H1 (cell line): ENCODE data around the gene LAMP1. TPM values are rescaled to one million over a fixed set of nuclear protein-coding genes. Genes with fewer than 3 reads are reported as not detected.

Experiments
- CTCF ChIA-PET: fragments of 300-600 bp; sonication (Branson Sonifier 250); formaldehyde crosslinking; loops from one replicate; lab custom pipeline; 2021; ENCODE audit not compliant: partially characterized antibody; lab: Charles Lee
- POLR2A ChIA-PET: fragments of 300-600 bp; sonication (Branson Sonifier 250); formaldehyde crosslinking; loops from one replicate; lab custom pipeline; 2021; ENCODE audit warnings: inconsistent platforms; ENCODE audit not compliant: partially characterized antibody; lab: Charles Lee
- DNase-seq, 2 experiments: peaks; one replicate each; pipeline versions ENCODE4 v3.0.0 to v3.0.0-alpha.2; 2010 to 2022; ENCODE audit warnings: low spot score in 2 of 2, low read depth in 1 of 2, mixed read lengths in 1 of 2
- FAIRE-seq: peaks from 2 replicates; lab custom pipeline; 2011; peaks lifted over from hg19 to GRCh38; lab: Jason Lieb, UNC
- H2AFZ ChIP-seq: 2 replicates; pipeline ENCODE4 v1.8.1; 2012; ENCODE audit warnings: low read length, inconsistent platforms
- H2AK5ac ChIP-seq: 2 replicates; pipeline ENCODE4 v1.6.1; 2013; ENCODE audit warnings: low read depth, low read length
- H2BK120ac ChIP-seq: replicated peaks from 2 replicates; pipeline ENCODE3; 2013; ENCODE audit warnings: low read depth, low read length, inconsistent platforms
- H2BK12ac ChIP-seq: 2 replicates; pipeline ENCODE4 v1.6.1; 2013; ENCODE audit warnings: low read depth, low read length
- H2BK15ac ChIP-seq: 2 replicates; pipeline ENCODE4 v1.6.1; 2013; ENCODE audit warnings: low read length
- H2BK20ac ChIP-seq: 2 replicates; pipeline ENCODE4 v1.6.1; 2013; ENCODE audit warnings: low read length
- H2BK5ac ChIP-seq: 2 replicates; pipeline ENCODE4 v1.6.1; 2013; ENCODE audit warnings: low read depth, low read length
- H3K14ac ChIP-seq: 2 replicates; pipeline ENCODE4 v1.6.1; 2013; ENCODE audit warnings: inconsistent platforms; ENCODE audit not compliant: insufficient read length
- H3K18ac ChIP-seq: 2 replicates; pipeline ENCODE4 v1.6.1; 2013; ENCODE audit warnings: low read length; ENCODE audit errors: extremely low read depth
- H3K23ac ChIP-seq: 2 replicates; pipeline ENCODE4 v1.6.1; 2013; ENCODE audit warnings: inconsistent platforms; ENCODE audit not compliant: insufficient read length
- H3K23me2 ChIP-seq: 2 replicates; pipeline ENCODE4 v1.6.1; 2013; ENCODE audit warnings: low read depth, low read length
- H3K27ac ChIP-seq: 2 replicates; pipeline ENCODE4 v1.6.1; 2011; ENCODE audit warnings: low read depth, low read length, inconsistent platforms
- H3K27me3 ChIP-seq, 4 experiments: replicated peaks in 1 of 4; 1 replicate in 1 of 4; 2 replicates in 3 of 4; pipeline versions ENCODE4 v1.6.1 to v1.8.1; 2011 to 2013; ENCODE audit warnings: low read length in 3 of 4, mild to moderate bottlenecking in 3 of 4, inconsistent platforms in 2 of 4, mixed read lengths in 2 of 4, moderate library complexity in 1 of 4; ENCODE audit not compliant: control insufficient read depth in 3 of 4, insufficient read depth in 3 of 4; ENCODE audit errors: extremely low read depth in 1 of 4
- H3K36me3 ChIP-seq, 4 experiments: 2 replicates each; pipeline versions ENCODE4 v1.6.1 to v1.8.1; 2011 to 2013; ENCODE audit warnings: mild to moderate bottlenecking in 4 of 4, low read length in 3 of 4, moderate library complexity in 2 of 4, control low read depth in 1 of 4, inconsistent platforms in 1 of 4; ENCODE audit not compliant: insufficient read depth in 4 of 4, control insufficient read depth in 2 of 4
- H3K4ac ChIP-seq: replicated peaks from 2 replicates; pipeline ENCODE3; 2013; ENCODE audit warnings: low read length, low read depth, mixed read lengths, inconsistent platforms; ENCODE audit not compliant: insufficient read length
- H3K4me1 ChIP-seq, 4 experiments: replicated peaks in 1 of 4; 1 replicate in 1 of 4; 2 replicates in 3 of 4; pipeline versions ENCODE4 v1.6.1 to v1.8.1; 2011 to 2013; ENCODE audit warnings: low read length in 3 of 4, inconsistent platforms in 2 of 4, mixed read lengths in 1 of 4; ENCODE audit not compliant: insufficient read depth in 4 of 4, control insufficient read depth in 3 of 4
- H3K4me2 ChIP-seq, 2 experiments: 2 replicates each; pipeline versions ENCODE4 v1.6.1 to v1.8.1; 2011 to 2013; ENCODE audit warnings: low read depth in 2 of 2, low read length in 2 of 2, control low read depth in 1 of 2, inconsistent platforms in 1 of 2, mild to moderate bottlenecking in 1 of 2; ENCODE audit not compliant: insufficient read depth in 1 of 2
- H3K4me3 ChIP-seq, 4 experiments: fragments of 200-600, 300-600 bp in 1 of 4; sonication (generic), shearing (Covaris generic), sonication (Bioruptor Twin) in 1 of 4; 2 replicates each; pipeline versions ENCODE4 v1.5.1 to v1.8.1; 2011 to 2016; ENCODE audit warnings: low read length in 4 of 4, low read depth in 3 of 4, control low read depth in 2 of 4, inconsistent platforms in 2 of 4, mild to moderate bottlenecking in 2 of 4, mixed read lengths in 1 of 4, moderate library complexity in 1 of 4; ENCODE audit not compliant: insufficient read depth in 2 of 4; ENCODE audit errors: extremely low read depth in 1 of 4
- H3K56ac ChIP-seq: replicated peaks from 2 replicates; pipeline ENCODE3; 2013; ENCODE audit warnings: low read depth, mild to moderate bottlenecking, mixed read lengths, low read length, inconsistent platforms; ENCODE audit not compliant: insufficient read length
- H3K79me1 ChIP-seq: 2 replicates; pipeline ENCODE4 v1.6.1; 2013; ENCODE audit warnings: low read depth, low read length, control low read depth
- H3K79me2 ChIP-seq, 2 experiments: 2 replicates each; pipeline versions ENCODE4 v1.6.1 to v1.8.1; 2012 to 2013; ENCODE audit warnings: low read length in 2 of 2, mild to moderate bottlenecking in 2 of 2, inconsistent platforms in 1 of 2; ENCODE audit not compliant: insufficient read depth in 2 of 2, control insufficient read depth in 1 of 2
- H3K9ac ChIP-seq, 4 experiments: replicated peaks in 1 of 4; 1 replicate in 1 of 4; 2 replicates in 3 of 4; pipeline versions ENCODE4 v1.6.1 to v1.8.1; 2011 to 2013; ENCODE audit warnings: low read depth in 3 of 4, low read length in 3 of 4, control low read depth in 2 of 4, mild to moderate bottlenecking in 2 of 4, moderate library complexity in 2 of 4, inconsistent platforms in 1 of 4; ENCODE audit errors: extremely low read depth in 1 of 4
- H3K9me3 ChIP-seq, 2 experiments: 2 replicates each; pipeline versions ENCODE4 v1.6.1 to v1.8.1; 2012 to 2013; ENCODE audit warnings: mild to moderate bottlenecking in 2 of 2, moderate library complexity in 2 of 2, control low read depth in 1 of 2, inconsistent platforms in 1 of 2, low read depth in 1 of 2, low read length in 1 of 2, mixed read lengths in 1 of 2; ENCODE audit not compliant: insufficient read depth in 2 of 2
- H4K20me1 ChIP-seq, 2 experiments: replicated peaks in 1 of 2; 2 replicates each; pipeline versions ENCODE3 to v1.8.1; 2011 to 2013; ENCODE audit warnings: inconsistent platforms in 2 of 2, low read length in 2 of 2, mild to moderate bottlenecking in 1 of 2; ENCODE audit not compliant: insufficient read depth in 2 of 2, control insufficient read depth in 1 of 2
- H4K5ac ChIP-seq: 2 replicates; pipeline ENCODE4 v1.6.1; 2013; ENCODE audit warnings: low read length, low read depth, mixed read lengths, inconsistent platforms; ENCODE audit not compliant: insufficient read length
- H4K8ac ChIP-seq: 2 replicates; pipeline ENCODE4 v1.8.0; 2013; ENCODE audit warnings: mild to moderate bottlenecking, moderate library complexity, low read length, inconsistent platforms; ENCODE audit not compliant: insufficient read depth; ENCODE audit errors: extremely low read depth
- H4K91ac ChIP-seq: replicated peaks from 2 replicates; pipeline ENCODE3; 2013; ENCODE audit warnings: low read length, mixed read lengths, inconsistent platforms; ENCODE audit not compliant: insufficient read length
- JUN ChIP-seq: IDR thresholded peaks from 2 replicates; pipeline ENCODE4 v1.6.1; 2011; ENCODE audit warnings: low read depth, mild to moderate bottlenecking, improper control_type of control experiment, low read length
- WGBS, 2 experiments: shearing (Covaris generic) in 1 of 2; methylation state at CpG; one replicate each; pipeline versions ENCODE4 v1.1.6 to v1.1.7; 2013 to 2015; ENCODE audit warnings: low lambda C conversion rate in 2 of 2, mixed read lengths in 2 of 2, inconsistent platforms in 1 of 2, low coverage in 1 of 2, missing lambda C conversion rate in 1 of 2; ENCODE audit not compliant: insufficient replicate concordance in 2 of 2, insufficient coverage in 1 of 2, insufficient read length in 1 of 2; ENCODE audit errors: extremely low coverage in 1 of 2, missing lambda C conversion rate in 1 of 2; 5-methylcytosine and 5-hydroxymethylcytosine counted together
- polyA plus RNA-seq, 7 experiments: library from polyadenylated mRNA; depleted of rRNA in 3 of 7; stranded (reverse) in 5 of 7; unstranded in 2 of 7; fragments of >200 nt in 5 of 7; fragments of 200-250 nt in 2 of 7; gene quantifications; 1 replicate in 5 of 7; 2 replicates in 1 of 7; 4 replicates in 1 of 7; pipeline versions ENCODE4 v1.2.1 to v1.2.3, GENCODE V29; 2011 to 2013; ENCODE audit warnings: missing spikeins in 2 of 7, mixed read lengths in 2 of 7
- total RNA-seq: library from RNA; stranded (reverse); fragmentation: NEBNext Ultra II Directional; extraction: Animal tissue kit (Norgen Biotek cat#: 25700); gene quantifications from 2 replicates; pipeline ENCODE4 v1.2.1, GENCODE V29; 2021

The LAMP1 gene
- total and polyA plus RNA-seq, 2 of the 8 experiments (the other 6 are each of a cell fraction or from before 2014, with no cell fraction given) = 97.6 to 140 TPM

DNA sequence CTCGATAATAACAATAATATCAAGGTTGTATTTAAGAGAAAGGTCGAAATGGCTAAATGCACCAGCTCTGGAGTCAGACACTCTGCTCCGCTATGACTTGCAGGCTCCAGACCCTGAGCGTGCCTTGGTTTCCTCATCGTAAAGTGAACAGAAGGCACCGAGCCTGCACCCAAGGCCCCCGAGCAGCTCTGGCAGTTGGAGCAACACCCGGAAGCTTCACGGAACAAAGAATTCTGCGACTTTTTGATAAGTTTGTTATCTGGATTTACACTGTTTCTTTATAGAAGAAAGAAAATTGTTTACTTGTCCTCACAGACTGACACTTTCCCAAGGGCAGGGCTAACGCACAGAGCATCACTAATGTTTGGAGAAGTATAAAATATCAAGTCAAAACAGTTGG is 62.5 kb downstream of the LAMP1 start:
- Histone ChIP-seq H4K91ac (no peak overlapping the region), H3K4me2 (no peak overlapping the region), H3K56ac (no peak overlapping the region), H3K27me3 (no peaks in the 10 kb centered on the region), H2AK5ac (no peak overlapping the region), H3K4ac (no peak overlapping the region), H3K14ac (no peak overlapping the region), H2BK20ac (no peak overlapping the region), H4K5ac (no peak overlapping the region), H3K27ac (no peak overlapping the region), H3K36me3 (peaks cover 3 to 38% (median 16%) of the 10 kb centered on the region in 4 experiments), H3K18ac (no peak overlapping the region), H3K79me2 (peaks cover 3 to 60% of the 10 kb centered on the region in 2 experiments), H3K9me3 (no peaks in the 10 kb centered on the region), H2BK5ac (no peak overlapping the region)
- CTCF ChIA-PET = interaction anchor here (0.7 to 2.8 kb wide), 5 partner anchors 10 to 836 kb away, joined by 3 to 13 read pairs (median 4); no protein-coding TSS in a partner anchor
- FAIRE-seq = no peak
- POLR2A ChIA-PET = interaction anchor here (0.8 to 1.9 kb wide), 11 partner anchors 9 to 48 kb away, joined by 3 to 8 read pairs (median 3); no protein-coding TSS in a partner anchor
- DNase-seq = no peak
- 85% methylated on average over 11 of the region's 11 CpGs; no CpG with 5 or more reads in 1 of the 2 experiments for WGBS, 2 experiments
- no peak for TF ChIP-seq JUN
- TF ChIP-seq, all 59 proteins: peak for 0
- H2BK12ac ChIP-seq = no peak overlapping the region
- H3K4me3 ChIP-seq = no peak overlapping the region
- no peak overlapping the region for H2AFZ ChIP-seq
- no peak overlapping the region for H3K9ac ChIP-seq
- peaks cover 9% of the 10 kb centered on the region for H3K79me1 ChIP-seq
- peaks cover 4 to 10% of the 10 kb centered on the region in 2 experiments for H4K20me1 ChIP-seq
- no peak overlapping the region for H4K8ac ChIP-seq
- H3K23me2 ChIP-seq = peaks cover 10% of the 10 kb centered on the region; the same call in 1 of the 2 replicates
- no peak overlapping the region for H2BK120ac ChIP-seq
- no peak overlapping the region for H2BK15ac ChIP-seq
- H3K4me1 ChIP-seq = peaks cover 2 to 6% (median 4%) of the 10 kb centered on the region in 4 experiments
- H3K23ac ChIP-seq = no peak overlapping the region
